ENCODE data around the gene RABAC1. TPM values are rescaled to one million over a fixed set of nuclear protein-coding genes. Genes with fewer than 3 reads are reported as not detected.

RABAC1 gene
- total RNA-seq, 1 donor, result 117 TPM

DNA sequence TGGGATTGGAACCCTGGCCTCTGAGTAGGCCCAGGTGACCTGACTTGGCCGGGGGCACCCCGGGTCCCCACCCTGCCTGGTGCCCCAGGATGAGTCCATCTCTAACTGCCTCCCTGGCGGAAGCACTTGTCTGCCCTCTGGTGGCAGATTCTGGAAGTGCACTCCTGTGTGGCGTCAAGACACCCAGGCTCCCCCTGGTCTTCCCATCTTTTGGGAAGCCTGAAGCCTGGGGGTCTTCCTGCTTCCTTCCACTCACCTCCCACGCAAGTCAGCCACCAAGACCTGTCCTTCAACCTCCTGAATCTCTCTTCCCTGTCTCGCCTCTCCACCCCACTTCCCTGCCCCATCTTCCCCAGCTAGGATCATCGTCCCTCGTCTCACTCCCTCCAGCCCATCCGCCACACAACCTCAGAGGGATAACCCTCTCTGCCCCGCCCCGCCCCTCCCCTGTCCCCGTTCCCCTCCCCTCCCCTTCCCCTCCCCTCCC, 7.4 kb downstream of the RABAC1 start:
- H3K4me2 ChIP-seq (ENCODE audit: insufficient read depth, low read length), result peak overlapping the region; percentile 66

DNA sequence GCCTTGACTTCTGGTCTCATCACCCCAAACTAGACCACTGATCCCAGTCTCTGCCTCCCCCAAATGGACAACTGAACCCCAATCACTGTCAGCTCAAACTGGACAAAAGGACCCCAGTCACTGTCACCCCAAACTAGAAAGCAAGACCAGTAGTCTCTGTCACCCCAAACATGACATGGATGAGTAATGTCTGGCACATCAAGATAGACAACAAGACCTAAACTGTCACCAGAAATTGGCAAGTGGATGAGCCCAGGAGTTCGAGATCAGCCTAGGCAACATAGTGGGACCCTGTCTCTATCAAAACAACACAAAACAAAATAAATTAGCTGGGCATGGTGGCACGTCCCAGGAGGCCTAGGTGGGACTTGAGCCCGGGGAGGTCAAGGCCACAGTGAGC, 12.0 kb downstream of the RABAC1 start:
- Histone ChIP-seq H2AFZ (ENCODE audit: low read length) (no peak overlapping the region), H4K20me1 (ENCODE audit: insufficient read depth, low read length) (no peaks in the 10 kb centered on the region), H3K79me2 (ENCODE audit: insufficient read depth, low read length) (no peaks in the 10 kb centered on the region), H3K36me3 (ENCODE audit: insufficient read depth, low read length) (no peaks in the 10 kb centered on the region), H3K27me3 (ENCODE audit: insufficient read depth, low read length) (no peaks in the 10 kb centered on the region), H3K4me1 (ENCODE audit: insufficient read depth, low read length) (no peaks in the 10 kb centered on the region), H3K27ac (ENCODE audit: low read depth, low read length) (no peak overlapping the region), H3K4me3 (ENCODE audit: insufficient read depth, low read length) (no peak overlapping the region), H3K9me3 (ENCODE audit: low read depth, low read length) (no peaks in the 10 kb centered on the region), H3K4me2 (ENCODE audit: insufficient read depth, low read length) (no peak overlapping the region)
- no peak for DNase-seq (ENCODE audit: insufficient read length, low spot score, missing footprints)
- TF ChIP-seq, protein P1, sequence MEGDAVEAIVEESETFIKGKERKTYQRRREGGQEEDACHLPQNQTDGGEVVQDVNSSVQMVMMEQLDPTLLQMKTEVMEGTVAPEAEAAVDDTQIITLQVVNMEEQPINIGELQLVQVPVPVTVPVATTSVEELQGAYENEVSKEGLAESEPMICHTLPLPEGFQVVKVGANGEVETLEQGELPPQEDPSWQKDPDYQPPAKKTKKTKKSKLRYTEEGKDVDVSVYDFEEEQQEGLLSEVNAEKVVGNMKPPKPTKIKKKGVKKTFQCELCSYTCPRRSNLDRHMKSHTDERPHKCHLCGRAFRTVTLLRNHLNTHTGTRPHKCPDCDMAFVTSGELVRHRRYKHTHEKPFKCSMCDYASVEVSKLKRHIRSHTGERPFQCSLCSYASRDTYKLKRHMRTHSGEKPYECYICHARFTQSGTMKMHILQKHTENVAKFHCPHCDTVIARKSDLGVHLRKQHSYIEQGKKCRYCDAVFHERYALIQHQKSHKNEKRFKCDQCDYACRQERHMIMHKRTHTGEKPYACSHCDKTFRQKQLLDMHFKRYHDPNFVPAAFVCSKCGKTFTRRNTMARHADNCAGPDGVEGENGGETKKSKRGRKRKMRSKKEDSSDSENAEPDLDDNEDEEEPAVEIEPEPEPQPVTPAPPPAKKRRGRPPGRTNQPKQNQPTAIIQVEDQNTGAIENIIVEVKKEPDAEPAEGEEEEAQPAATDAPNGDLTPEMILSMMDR (IDR thresholded peaks at IDR 0.05; ENCODE audit: extremely low read depth, low read depth, low read length), result no peak

More for the DNA sequence above, 7.4 kb downstream of the RABAC1 start:
- Histone ChIP-seq H3K9me3 (ENCODE audit: low read depth, low read length) (no peaks in the 10 kb centered on the region), H3K4me3 (ENCODE audit: insufficient read depth, low read length) (no peak overlapping the region), H4K20me1 (ENCODE audit: insufficient read depth, low read length) (peaks cover under 1% of the 10 kb centered on the region), H3K36me3 (ENCODE audit: insufficient read depth, low read length) (peaks cover 13% of the 10 kb centered on the region), H3K27ac (ENCODE audit: low read depth, low read length) (no peak overlapping the region), H3K4me1 (ENCODE audit: insufficient read depth, low read length) (no peaks in the 10 kb centered on the region), H3K27me3 (ENCODE audit: insufficient read depth, low read length) (no peaks in the 10 kb centered on the region), H3K79me2 (ENCODE audit: insufficient read depth, low read length) (no peaks in the 10 kb centered on the region), H2AFZ (ENCODE audit: low read length) (peak overlapping the region; percentile 53)
- TF ChIP-seq, protein P1 (IDR thresholded peaks at IDR 0.05; ENCODE audit: extremely low read depth, low read depth, low read length), result peak; percentile 95
- DNase-seq (ENCODE audit: insufficient read length, low spot score, missing footprints), result peak; percentile 96

DNA sequence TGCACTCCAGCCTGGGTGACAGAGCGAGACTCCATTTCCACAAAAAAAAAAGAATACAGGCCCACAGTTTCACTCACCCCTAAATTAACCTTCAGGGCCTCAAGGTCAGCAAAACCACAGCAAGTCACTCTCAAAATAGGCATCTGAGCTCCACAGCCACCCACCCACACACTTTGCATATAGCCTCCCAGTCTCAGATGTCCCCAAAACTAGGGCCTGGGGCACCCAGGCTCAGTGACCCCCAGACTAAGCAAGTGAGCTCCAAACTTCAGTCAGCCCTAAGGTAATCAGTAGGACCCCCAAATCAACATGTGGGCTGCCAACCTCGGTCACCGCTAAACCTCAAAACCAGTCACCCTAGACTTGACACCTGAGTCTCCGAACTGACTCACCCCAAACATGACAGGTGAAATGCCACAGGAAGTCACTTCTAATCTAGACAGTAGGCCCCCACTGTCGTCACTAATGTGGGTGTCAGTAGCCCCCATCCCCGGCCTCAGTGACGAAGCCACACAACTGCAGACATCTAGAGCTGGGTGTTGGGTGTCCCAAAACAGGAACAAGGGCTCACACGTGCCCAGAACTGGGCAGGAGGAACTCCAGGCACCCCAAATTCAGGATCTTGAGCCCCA, 13.9 kb downstream of the RABAC1 start:
- no peak overlapping the region for H3K4me3 ChIP-seq (ENCODE audit: insufficient read depth, low read length)
- TF ChIP-seq, protein P1 (IDR thresholded peaks at IDR 0.05; ENCODE audit: extremely low read depth, low read depth, low read length), result no peak
- DNase-seq (ENCODE audit: insufficient read length, low spot score, missing footprints), result no peak
- H2AFZ ChIP-seq (ENCODE audit: low read length), result no peak overlapping the region
- H3K4me1 ChIP-seq (ENCODE audit: insufficient read depth, low read length), result no peaks in the 10 kb centered on the region
- H3K79me2 ChIP-seq (ENCODE audit: insufficient read depth, low read length), result no peaks in the 10 kb centered on the region
- no peak overlapping the region for H3K4me2 ChIP-seq (ENCODE audit: insufficient read depth, low read length)
- no peaks in the 10 kb centered on the region for H4K20me1 ChIP-seq (ENCODE audit: insufficient read depth, low read length)
- no peaks in the 10 kb centered on the region for H3K27me3 ChIP-seq (ENCODE audit: insufficient read depth, low read length)
- no peaks in the 10 kb centered on the region for H3K9me3 ChIP-seq (ENCODE audit: low read depth, low read length)
- H3K27ac ChIP-seq (ENCODE audit: low read depth, low read length), result no peak overlapping the region
- no peaks in the 10 kb centered on the region for H3K36me3 ChIP-seq (ENCODE audit: insufficient read depth, low read length)

DNA sequence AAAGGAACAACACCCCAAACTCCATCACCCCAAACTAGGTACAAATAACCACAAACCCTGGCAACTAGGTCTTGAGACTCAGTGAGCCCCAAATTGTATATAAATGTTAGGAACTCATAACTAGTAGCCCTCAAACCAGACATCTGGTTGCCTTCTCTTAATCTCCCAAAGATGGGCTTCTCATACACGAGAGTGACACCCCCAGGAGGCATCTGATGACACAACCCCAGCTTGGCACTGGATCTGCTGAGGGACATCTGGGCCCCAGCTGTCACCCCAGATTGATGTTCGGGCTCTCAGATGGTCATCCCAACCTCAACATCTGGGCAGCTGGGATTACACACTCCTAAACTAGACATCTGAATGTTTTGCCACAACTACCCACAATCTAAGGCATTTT, 14.8 kb downstream of the RABAC1 start:
- H4K20me1 ChIP-seq (ENCODE audit: insufficient read depth, low read length), result no peaks in the 10 kb centered on the region
- no peak overlapping the region for H3K4me3 ChIP-seq (ENCODE audit: insufficient read depth, low read length)
- H3K79me2 ChIP-seq (ENCODE audit: insufficient read depth, low read length), result no peaks in the 10 kb centered on the region
- H3K9me3 ChIP-seq (ENCODE audit: low read depth, low read length), result no peaks in the 10 kb centered on the region
- H3K36me3 ChIP-seq (ENCODE audit: insufficient read depth, low read length), result no peaks in the 10 kb centered on the region
- H3K27me3 ChIP-seq (ENCODE audit: insufficient read depth, low read length), result no peaks in the 10 kb centered on the region
- DNase-seq (ENCODE audit: insufficient read length, low spot score, missing footprints), result no peak
- no peak overlapping the region for H3K4me2 ChIP-seq (ENCODE audit: insufficient read depth, low read length)
- H3K27ac ChIP-seq (ENCODE audit: low read depth, low read length), result no peak overlapping the region
- no peak overlapping the region for H2AFZ ChIP-seq (ENCODE audit: low read length)
- H3K4me1 ChIP-seq (ENCODE audit: insufficient read depth, low read length), result no peaks in the 10 kb centered on the region
- TF ChIP-seq, protein P1 (IDR thresholded peaks at IDR 0.05; ENCODE audit: extremely low read depth, low read depth, low read length), result no peak

All from osteoblast (primary cell).